Type B pancreatic cell (in vitro differentiated cells): ENCODE data around the gene GRHL3. TPM values are rescaled to one million over a fixed set of nuclear protein-coding genes. Genes with fewer than 3 reads are reported as not detected.

Experiments
- DNase-seq: peaks from one replicate; pipeline ENCODE4 v3.0.0; 2021; ENCODE audit warnings: mixed read lengths; ENCODE audit not compliant: unreplicated experiment; ENCODE audit errors: extremely low spot score
- H3K27ac Mint-ChIP-seq: 2 replicates; pipeline ENCODE4 v1.8.0; 2021; ENCODE audit warnings: mild to moderate bottlenecking, mixed read lengths
- H3K27me3 Mint-ChIP-seq: 2 replicates; pipeline ENCODE4 v1.8.0; 2021; ENCODE audit warnings: mixed read lengths
- H3K36me3 Mint-ChIP-seq: 2 replicates; pipeline ENCODE4 v1.8.0; 2021; ENCODE audit warnings: mixed read lengths
- H3K4me1 Mint-ChIP-seq: one replicate; pipeline ENCODE4 v1.8.0; 2021; ENCODE audit warnings: mixed read lengths; ENCODE audit not compliant: unreplicated experiment
- H3K4me3 Mint-ChIP-seq: 2 replicates; pipeline ENCODE4 v1.8.0; 2021; ENCODE audit warnings: mild to moderate bottlenecking, mixed read lengths
- H3K9me3 Mint-ChIP-seq: 2 replicates; pipeline ENCODE4 v1.8.0; 2021; ENCODE audit warnings: mixed read lengths
- total RNA-seq: library from RNA; stranded (reverse); gene quantifications from 2 replicates; pipeline ENCODE4 v1.2.1, GENCODE V29; 2021; ENCODE audit warnings: low replicate concordance
- TF ChIP-seq, protein P1 (sequence below): fragments of 200-600 bp; sonication (generic); conservative IDR thresholded peaks from 2 replicates; pipeline ENCODE4 v1.5.0; 2021; ENCODE audit warnings: antibody characterized with exemption, mild to moderate bottlenecking

Gene GRHL3
- total RNA-seq, 1 donor from 2014 or later, result 70.6 TPM

DNA sequence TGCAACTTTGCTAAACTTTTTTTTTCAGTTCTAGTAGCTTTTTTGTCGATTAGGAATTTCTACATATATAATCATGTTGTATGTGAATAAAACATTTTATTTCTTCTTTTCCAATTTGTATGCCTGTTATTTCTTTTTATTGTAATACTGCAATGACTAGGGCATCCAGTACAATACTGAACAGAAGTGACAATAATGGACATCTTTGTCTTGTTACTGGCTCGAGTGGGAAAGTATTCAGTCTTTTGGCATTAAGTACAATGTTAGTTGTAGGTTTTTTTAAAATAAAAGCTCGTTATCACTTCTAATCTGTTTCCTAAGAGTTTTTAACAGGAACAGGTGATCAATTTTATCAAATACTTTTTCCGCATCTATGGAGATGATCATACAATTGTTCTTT is 84.6 kb downstream of the GRHL3 start:
- no peak overlapping the region for H3K4me3 Mint-ChIP-seq
- no peaks in the 10 kb centered on the region for H3K27me3 Mint-ChIP-seq
- TF ChIP-seq, protein P1, sequence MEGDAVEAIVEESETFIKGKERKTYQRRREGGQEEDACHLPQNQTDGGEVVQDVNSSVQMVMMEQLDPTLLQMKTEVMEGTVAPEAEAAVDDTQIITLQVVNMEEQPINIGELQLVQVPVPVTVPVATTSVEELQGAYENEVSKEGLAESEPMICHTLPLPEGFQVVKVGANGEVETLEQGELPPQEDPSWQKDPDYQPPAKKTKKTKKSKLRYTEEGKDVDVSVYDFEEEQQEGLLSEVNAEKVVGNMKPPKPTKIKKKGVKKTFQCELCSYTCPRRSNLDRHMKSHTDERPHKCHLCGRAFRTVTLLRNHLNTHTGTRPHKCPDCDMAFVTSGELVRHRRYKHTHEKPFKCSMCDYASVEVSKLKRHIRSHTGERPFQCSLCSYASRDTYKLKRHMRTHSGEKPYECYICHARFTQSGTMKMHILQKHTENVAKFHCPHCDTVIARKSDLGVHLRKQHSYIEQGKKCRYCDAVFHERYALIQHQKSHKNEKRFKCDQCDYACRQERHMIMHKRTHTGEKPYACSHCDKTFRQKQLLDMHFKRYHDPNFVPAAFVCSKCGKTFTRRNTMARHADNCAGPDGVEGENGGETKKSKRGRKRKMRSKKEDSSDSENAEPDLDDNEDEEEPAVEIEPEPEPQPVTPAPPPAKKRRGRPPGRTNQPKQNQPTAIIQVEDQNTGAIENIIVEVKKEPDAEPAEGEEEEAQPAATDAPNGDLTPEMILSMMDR, result no peak

More for the DNA sequence above, 84.6 kb downstream of the GRHL3 start:
- no peaks in the 10 kb centered on the region for H3K4me1 Mint-ChIP-seq
- no peaks in the 10 kb centered on the region for H3K36me3 Mint-ChIP-seq
- DNase-seq, result no peak
- no peak overlapping the region for H3K27ac Mint-ChIP-seq
- H3K9me3 Mint-ChIP-seq, result no peaks in the 10 kb centered on the region

Other genes with a start within 250 kb of the GRHL3 start
- gene MYOM3, start 207.2 kb upstream of the GRHL3 start, total RNA-seq, result 0.12 and 0.70 TPM in 2 replicates
- 1.1 and 2.8 TPM in 2 replicates for gene IL22RA1, start 176.2 kb upstream of the GRHL3 start, total RNA-seq
- 7.1 and 19.9 TPM in 2 replicates for gene IFNLR1, start 132.1 kb upstream of the GRHL3 start, total RNA-seq
- gene STPG1, start 94.4 kb downstream of the GRHL3 start, total RNA-seq, result 7.2 and 8.7 TPM in 2 replicates
- 17.5 and 21.3 TPM in 2 replicates for gene NIPAL3, start 96.4 kb downstream of the GRHL3 start, total RNA-seq
- gene RCAN3, start 183.5 kb downstream of the GRHL3 start, total RNA-seq, result 20.4 and 40.8 TPM in 2 replicates
- 2.1 and 2.4 TPM in 2 replicates for gene NCMAP, start 236.7 kb downstream of the GRHL3 start, total RNA-seq